ENCODE results near the gene LRRC28. TPM values are rescaled to one million over a fixed set of nuclear protein-coding genes. Genes with fewer than 3 reads are reported as not detected.
A peak's percentile ranks its signal among the peaks of the same experiment; 100 is the strongest.
"Not testable (repeated sequence)": the region's sequence is repeated elsewhere in the genome, so short reads cannot be mapped to it uniquely, and the experiment has no call there.

The LRRC28 gene
- total and polyA plus RNA-seq, 4 donors: 29.6 to 36.1 (median 33.4) TPM

GRCh38 chr15:99396375-99396774, 145.1 kb downstream of the LRRC28 start:
- H3K27me3 ChIP-seq (ENCODE audit: control insufficient read depth, insufficient read depth, low read length): no peaks in the 10 kb centered on the region
- H3K9me3 ChIP-seq (ENCODE audit: control insufficient read depth, insufficient read depth, low read length): peaks cover 6% of the 10 kb centered on the region
- H3K27ac ChIP-seq (ENCODE audit: low read depth, low read length): no peak overlapping the region
- no peaks in the 10 kb centered on the region for H3K36me3 ChIP-seq (ENCODE audit: control insufficient read depth, insufficient read depth, low read length)
- DNase-seq (ENCODE audit: low read depth in 4 of 6, low spot score in 6 of 6): no peak
- no peak overlapping the region for H3K4me3 ChIP-seq (ENCODE audit: low read depth, low read length)
- WGBS (ENCODE audit: insufficient coverage): 89% methylated on average over 2 of the region's 5 CpGs
- no peaks in the 10 kb centered on the region for H3K4me1 ChIP-seq (ENCODE audit: control insufficient read depth, insufficient read depth, low read length)

DNA sequence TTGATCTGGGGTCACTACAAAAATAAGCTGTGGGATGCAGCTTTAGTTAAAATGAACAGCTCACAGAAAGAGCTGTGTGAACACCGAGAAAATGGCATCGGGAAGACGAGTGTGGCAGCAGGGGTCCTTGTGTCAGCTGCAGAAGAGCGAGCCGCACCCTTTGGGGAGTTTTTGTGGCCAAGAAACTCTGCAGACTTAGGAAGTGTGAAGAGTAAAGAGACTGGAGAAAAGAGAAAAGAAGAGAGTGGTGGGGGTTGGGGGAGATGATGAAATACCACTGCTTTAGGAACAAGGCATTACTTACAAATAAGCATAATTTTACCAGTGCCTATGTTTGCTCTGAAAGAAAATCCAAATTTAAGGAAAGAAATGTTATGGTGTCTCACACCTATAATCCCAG, 147.8 kb downstream of the LRRC28 start:
- Histone ChIP-seq H3K36me3 (ENCODE audit: control insufficient read depth, insufficient read depth, low read length) (no peaks in the 10 kb centered on the region), H3K27ac (ENCODE audit: low read depth, low read length) (no peak overlapping the region), H3K9me3 (ENCODE audit: control insufficient read depth, insufficient read depth, low read length) (no peaks in the 10 kb centered on the region), H3K4me3 (ENCODE audit: low read depth, low read length) (no peak overlapping the region), H3K27me3 (ENCODE audit: control insufficient read depth, insufficient read depth, low read length) (no peaks in the 10 kb centered on the region), H3K4me1 (ENCODE audit: control insufficient read depth, insufficient read depth, low read length) (peaks cover 5% of the 10 kb centered on the region)
- no peak for DNase-seq (ENCODE audit: low read depth in 4 of 6, low spot score in 6 of 6)
- WGBS (ENCODE audit: insufficient coverage): 44% methylated on average over 5 of the region's 5 CpGs

- WGBS (ENCODE audit: insufficient coverage): 86% methylated on average over 1 of the region's 4 CpGs
- no peaks in the 10 kb centered on the region for H3K36me3 ChIP-seq (ENCODE audit: control insufficient read depth, insufficient read depth, low read length)
- H3K27me3 ChIP-seq (ENCODE audit: control insufficient read depth, insufficient read depth, low read length): no peaks in the 10 kb centered on the region
- DNase-seq (ENCODE audit: low read depth in 4 of 6, low spot score in 6 of 6): no peak
- H3K9me3 ChIP-seq (ENCODE audit: control insufficient read depth, insufficient read depth, low read length): no peaks in the 10 kb centered on the region
- H3K4me3 ChIP-seq (ENCODE audit: low read depth, low read length): no peak overlapping the region
- peaks cover 10% of the 10 kb centered on the region for H3K4me1 ChIP-seq (ENCODE audit: control insufficient read depth, insufficient read depth, low read length)
- H3K27ac ChIP-seq (ENCODE audit: low read depth, low read length): no peak overlapping the region
Measured at GRCh38 chr15:99399618-99400017, 148.3 kb downstream of the LRRC28 start.

DNA sequence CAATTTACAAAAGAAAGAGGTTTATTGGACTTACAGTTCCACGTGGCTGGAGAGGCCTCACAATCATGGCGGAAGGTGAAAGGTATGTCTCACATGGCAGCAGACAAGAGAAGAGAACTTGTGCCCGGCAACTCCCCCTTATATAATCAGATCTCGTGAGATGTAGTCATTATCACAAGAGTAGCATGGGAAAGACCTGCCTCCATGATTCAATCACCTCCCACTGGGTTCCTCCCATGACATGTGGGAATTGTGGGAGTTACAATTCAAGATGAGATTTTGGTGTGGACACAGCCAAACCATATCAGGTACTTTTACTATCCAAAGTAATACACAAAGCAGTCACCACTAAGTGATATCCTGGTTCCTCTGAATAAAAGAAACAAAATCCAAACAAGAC, 149.9 kb downstream of the LRRC28 start:
- H3K36me3 ChIP-seq (ENCODE audit: control insufficient read depth, insufficient read depth, low read length); H3K27ac ChIP-seq (ENCODE audit: low read depth, low read length): not testable (repeated sequence)
- WGBS (ENCODE audit: insufficient coverage): no CpG with 5 or more reads among the region's 4 CpGs

GRCh38 chr15:99402014-99402729, 150.9 kb downstream of the LRRC28 start:
- WGBS (ENCODE audit: insufficient coverage): 60% methylated on average over 11 of the region's 13 CpGs
- Histone ChIP-seq H3K4me1 (ENCODE audit: control insufficient read depth, insufficient read depth, low read length) (peaks cover 11% of the 10 kb centered on the region), H3K27me3 (ENCODE audit: control insufficient read depth, insufficient read depth, low read length) (no peaks in the 10 kb centered on the region), H3K36me3 (ENCODE audit: control insufficient read depth, insufficient read depth, low read length) (no peaks in the 10 kb centered on the region), H3K27ac (ENCODE audit: low read depth, low read length) (no peak overlapping the region), H3K9me3 (ENCODE audit: control insufficient read depth, insufficient read depth, low read length) (no peaks in the 10 kb centered on the region), H3K4me3 (ENCODE audit: low read depth, low read length) (no peak overlapping the region)
- peak in 2 of 6 donors; percentile 7 to 43 for DNase-seq (ENCODE audit: low read depth in 4 of 6, low spot score in 6 of 6)

More for the DNA sequence above, 149.9 kb downstream of the LRRC28 start:
- not testable (repeated sequence) for H3K4me3 ChIP-seq (ENCODE audit: low read depth, low read length); H3K27me3 ChIP-seq (ENCODE audit: control insufficient read depth, insufficient read depth, low read length); H3K9me3 ChIP-seq (ENCODE audit: control insufficient read depth, insufficient read depth, low read length); DNase-seq (ENCODE audit: low read depth in 4 of 6, low spot score in 6 of 6)
- peaks cover 10% of the 10 kb centered on the region for H3K4me1 ChIP-seq (ENCODE audit: control insufficient read depth, insufficient read depth, low read length)

DNA sequence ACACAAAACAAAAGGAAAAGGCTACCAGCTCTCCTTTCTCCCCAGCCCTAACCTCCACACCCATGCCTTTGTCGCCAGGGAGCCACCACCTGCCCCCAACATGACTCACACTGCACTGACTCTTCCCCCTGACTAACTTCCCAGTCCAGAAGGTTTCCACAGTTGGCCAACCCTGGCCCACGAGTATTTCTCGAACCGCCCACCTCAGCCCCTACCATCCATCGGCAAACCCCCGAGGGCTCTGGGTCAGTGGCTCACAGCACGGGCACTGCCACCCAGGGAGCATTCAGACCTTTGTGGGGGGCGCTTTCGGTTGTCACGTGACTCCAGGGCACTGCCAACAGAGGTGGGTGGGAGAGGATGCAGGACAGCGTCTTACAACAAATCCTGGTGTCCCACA, 152.3 kb downstream of the LRRC28 start:
- WGBS (ENCODE audit: insufficient coverage): 85% methylated on average over 10 of the region's 11 CpGs

GRCh38 chr15:99404454-99404853, 153.2 kb downstream of the LRRC28 start:
- Histone ChIP-seq H3K4me3 (ENCODE audit: low read depth, low read length) (no peak overlapping the region), H3K4me1 (ENCODE audit: control insufficient read depth, insufficient read depth, low read length) (peaks cover 34% of the 10 kb centered on the region), H3K9me3 (ENCODE audit: control insufficient read depth, insufficient read depth, low read length) (no peaks in the 10 kb centered on the region), H3K27me3 (ENCODE audit: control insufficient read depth, insufficient read depth, low read length) (no peaks in the 10 kb centered on the region), H3K27ac (ENCODE audit: low read depth, low read length) (no peak overlapping the region), H3K36me3 (ENCODE audit: control insufficient read depth, insufficient read depth, low read length) (no peaks in the 10 kb centered on the region)
- DNase-seq (ENCODE audit: low read depth in 4 of 6, low spot score in 6 of 6): no peak
- 69% methylated on average over 4 of the region's 16 CpGs for WGBS (ENCODE audit: insufficient coverage)

More for the DNA sequence above, 152.3 kb downstream of the LRRC28 start:
- Histone ChIP-seq H3K4me3 (ENCODE audit: low read depth, low read length) (no peak overlapping the region), H3K9me3 (ENCODE audit: control insufficient read depth, insufficient read depth, low read length) (no peaks in the 10 kb centered on the region), H3K27me3 (ENCODE audit: control insufficient read depth, insufficient read depth, low read length) (no peaks in the 10 kb centered on the region), H3K4me1 (ENCODE audit: control insufficient read depth, insufficient read depth, low read length) (peaks cover 25% of the 10 kb centered on the region), H3K27ac (ENCODE audit: low read depth, low read length) (no peak overlapping the region), H3K36me3 (ENCODE audit: control insufficient read depth, insufficient read depth, low read length) (no peaks in the 10 kb centered on the region)
- DNase-seq (ENCODE audit: low read depth in 4 of 6, low spot score in 6 of 6): no peak

- Histone ChIP-seq H3K4me3 (ENCODE audit: low read depth, low read length) (no peak overlapping the region), H3K36me3 (ENCODE audit: control insufficient read depth, insufficient read depth, low read length) (no peaks in the 10 kb centered on the region), H3K27ac (ENCODE audit: low read depth, low read length) (no peak overlapping the region), H3K9me3 (ENCODE audit: control insufficient read depth, insufficient read depth, low read length) (no peaks in the 10 kb centered on the region), H3K4me1 (ENCODE audit: control insufficient read depth, insufficient read depth, low read length) (peaks cover 45% of the 10 kb centered on the region), H3K27me3 (ENCODE audit: control insufficient read depth, insufficient read depth, low read length) (no peaks in the 10 kb centered on the region)
- 96% methylated on average over 12 of the region's 12 CpGs for WGBS (ENCODE audit: insufficient coverage)
- DNase-seq (ENCODE audit: low read depth in 4 of 6, low spot score in 6 of 6): no peak
Measured at GRCh38 chr15:99406120-99406519, 154.8 kb downstream of the LRRC28 start.

- H3K4me1 ChIP-seq (ENCODE audit: control insufficient read depth, insufficient read depth, low read length): peaks cover 45% of the 10 kb centered on the region
- H3K4me3 ChIP-seq (ENCODE audit: low read depth, low read length): no peak overlapping the region
- no peak overlapping the region for H3K27ac ChIP-seq (ENCODE audit: low read depth, low read length)
- H3K36me3 ChIP-seq (ENCODE audit: control insufficient read depth, insufficient read depth, low read length): no peaks in the 10 kb centered on the region
- H3K9me3 ChIP-seq (ENCODE audit: control insufficient read depth, insufficient read depth, low read length): no peaks in the 10 kb centered on the region
- 99% methylated on average over 15 of the region's 17 CpGs for WGBS (ENCODE audit: insufficient coverage)
- DNase-seq (ENCODE audit: low read depth in 4 of 6, low spot score in 6 of 6): no peak
- no peaks in the 10 kb centered on the region for H3K27me3 ChIP-seq (ENCODE audit: control insufficient read depth, insufficient read depth, low read length)
Measured at GRCh38 chr15:99406716-99407487, 155.6 kb downstream of the LRRC28 start.

DNA sequence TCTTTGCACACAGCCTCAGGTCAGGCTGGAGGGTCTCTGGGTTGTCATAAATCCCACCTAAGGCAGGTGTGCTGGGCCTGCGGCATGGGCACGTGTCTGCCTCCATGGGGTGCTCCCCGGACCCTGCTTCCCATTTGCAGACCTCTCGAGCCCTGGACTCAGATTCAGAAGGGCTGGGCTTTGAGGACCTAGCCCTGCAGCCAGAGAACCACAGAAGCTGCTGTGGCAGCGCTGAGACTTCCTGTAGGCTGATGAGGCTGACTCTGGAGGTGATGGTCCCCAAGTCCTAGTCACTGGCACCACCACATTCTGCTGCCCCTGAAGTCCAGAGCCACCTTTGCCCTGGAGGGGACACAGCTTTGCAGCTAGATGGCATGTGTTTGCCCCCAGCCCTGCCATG, 156.4 kb downstream of the LRRC28 start:
- DNase-seq (ENCODE audit: low read depth in 4 of 6, low spot score in 6 of 6): no peak
- Histone ChIP-seq H3K27me3 (ENCODE audit: control insufficient read depth, insufficient read depth, low read length) (no peaks in the 10 kb centered on the region), H3K4me1 (ENCODE audit: control insufficient read depth, insufficient read depth, low read length) (peaks cover 42% of the 10 kb centered on the region), H3K4me3 (ENCODE audit: low read depth, low read length) (no peak overlapping the region), H3K36me3 (ENCODE audit: control insufficient read depth, insufficient read depth, low read length) (no peaks in the 10 kb centered on the region), H3K27ac (ENCODE audit: low read depth, low read length) (peak overlapping the region; percentile 52), H3K9me3 (ENCODE audit: control insufficient read depth, insufficient read depth, low read length) (no peaks in the 10 kb centered on the region)
- 86% methylated on average over 5 of the region's 5 CpGs for WGBS (ENCODE audit: insufficient coverage)
